ENCODE measurements around the gene MOB4.

MOB4 gene

DNA sequence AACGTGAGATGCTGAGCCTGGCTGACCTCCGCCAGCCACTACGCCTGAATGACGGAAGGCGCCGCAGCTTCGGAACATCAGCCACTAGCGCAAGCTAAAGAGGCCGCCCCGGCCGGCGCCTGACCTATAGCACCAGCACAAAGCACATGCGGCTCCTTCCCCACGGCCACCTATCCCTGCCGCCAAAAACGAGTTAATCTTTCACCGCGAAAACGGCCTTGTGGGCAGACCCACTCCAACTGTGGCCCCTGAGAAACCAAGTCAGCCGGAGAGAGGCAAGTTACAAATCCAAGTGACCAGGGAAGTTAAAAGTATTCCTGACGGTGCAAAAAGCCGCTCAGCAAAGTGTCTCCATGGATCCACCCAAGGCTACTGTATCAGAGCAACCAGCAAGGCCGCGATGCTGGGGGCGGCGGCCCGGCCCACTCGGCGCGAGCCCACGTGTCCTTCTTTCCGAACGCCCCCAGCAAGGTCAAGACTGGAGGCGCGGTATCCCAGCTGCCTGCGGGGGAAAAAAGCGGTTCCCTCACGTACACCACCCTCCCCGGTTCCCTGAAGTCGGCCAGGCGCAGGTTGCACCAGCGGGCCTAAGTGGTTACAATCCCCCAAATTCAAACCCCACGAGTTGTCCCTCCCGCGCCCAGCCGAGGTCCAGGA lies 16.8 kb upstream of the MOB4 start:
- no peak for TF ChIP-seq CTCF (IDR thresholded peaks at IDR 0.05)
- peaks cover 30 to 42% (median 38%) of the 10 kb centered on the region in 3 donors for H3K36me3 ChIP-seq
- H3K4me1 ChIP-seq = peaks cover 0 to 55% (median 36%) of the 10 kb centered on the region in 4 donors
- no peaks in the 10 kb centered on the region for H3K9me3 ChIP-seq
- peak overlapping the region; percentile 81 to 91 for H3K4me3 ChIP-seq
- H3K27ac ChIP-seq = peak overlapping the region; percentile 95 to 97
- intact Hi-C loops (cut with DNase I; ENCODE audit: low total_unique reads) = loop anchor here (2.0 kb wide), 1 partner anchor 46 kb away; the partner anchor contains the start of gene COQ10B
- H3K27me3 ChIP-seq = no peaks in the 10 kb centered on the region
- peak; percentile 58 to 77 for DNase-seq

DNA sequence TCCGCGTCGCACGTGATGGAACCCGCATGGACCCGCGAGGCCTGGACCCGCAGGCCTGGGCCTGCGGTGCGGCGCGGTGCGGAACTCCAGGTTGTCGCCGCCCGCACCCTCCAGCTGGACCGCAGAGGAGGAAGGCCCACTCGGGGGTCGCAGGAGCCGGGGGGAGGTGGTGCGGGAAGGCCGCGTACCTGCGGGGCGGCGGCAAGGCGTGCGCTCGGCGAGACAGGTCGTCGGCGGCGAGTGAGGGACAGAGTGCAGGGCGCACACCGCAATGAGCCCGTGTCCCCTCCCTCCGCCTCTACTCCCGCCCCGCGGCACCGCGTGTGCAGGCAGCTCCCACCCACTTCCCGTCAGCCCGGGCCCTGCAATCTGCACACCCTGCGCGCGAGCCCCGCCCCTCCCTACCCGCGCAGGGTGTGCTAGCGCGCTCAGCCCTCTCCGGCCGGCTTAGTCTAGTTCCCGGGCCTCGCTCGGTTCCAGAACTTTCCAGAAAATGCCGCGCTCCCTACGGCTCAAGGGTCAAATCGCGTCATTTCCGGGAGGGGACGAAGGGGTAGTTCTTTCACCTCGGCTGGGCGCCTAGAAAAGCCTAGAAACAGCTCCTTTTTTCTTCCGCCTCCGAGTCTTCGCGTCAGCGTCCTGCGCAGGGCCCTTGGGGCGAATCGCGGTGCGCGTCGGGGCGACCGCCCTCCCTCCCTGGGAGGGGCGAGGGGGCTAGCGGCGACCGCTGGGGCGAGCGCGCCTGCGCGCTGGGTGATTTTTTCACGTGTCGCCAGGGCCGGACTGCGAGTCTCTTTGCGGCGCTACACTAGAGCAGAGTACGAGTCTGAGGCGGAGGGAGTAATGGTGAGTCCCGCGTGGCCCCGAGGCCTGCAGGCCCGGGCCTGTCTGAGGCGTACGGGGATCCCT lies 16.0 kb upstream of the MOB4 start, which contains the start of the genes HSPD1 and HSPE1:
Gene HSPD1 (minus strand): TSS at position 247 of the 909 bp plus-strand sequence. CDS start 992 bp downstream, outside the sequence.
Gene HSPE1 (plus strand): TSS at position 786 of the 909 bp plus-strand sequence. CDS start 58 bp downstream, at position 844.
- Histone ChIP-seq H3K36me3 (peaks cover 25 to 42% (median 32%) of the 10 kb centered on the region in 3 donors), H3K4me1 (peaks cover 0 to 55% (median 36%) of the 10 kb centered on the region in 4 donors)
- intact Hi-C loops (cut with DNase I; ENCODE audit: low total_unique reads) = loop anchor here (2.0 kb wide), 1 partner anchor 47 kb away; the partner anchor contains the start of gene COQ10B

GRCh38 chr2:197500503-197501131 lies 15.2 kb upstream of the MOB4 start:
- no peak for DNase-seq
- H3K27me3 ChIP-seq = no peaks in the 10 kb centered on the region
- H3K4me3 ChIP-seq = peak overlapping the region; percentile 81 to 91
- intact Hi-C loops (cut with DNase I; ENCODE audit: low total_unique reads) = no loop called here
- no peaks in the 10 kb centered on the region for H3K9me3 ChIP-seq
- H3K27ac ChIP-seq = peak overlapping the region; percentile 95 to 97
- peaks cover 0 to 51% (median 35%) of the 10 kb centered on the region in 4 donors for H3K4me1 ChIP-seq
- TF ChIP-seq CTCF (IDR thresholded peaks at IDR 0.05) = no peak
- peaks cover 21 to 39% (median 25%) of the 10 kb centered on the region in 3 donors for H3K36me3 ChIP-seq

More for the DNA sequence above, 16.0 kb upstream of the MOB4 start, which contains the start of the genes HSPD1 and HSPE1:
- peak in 1 of 2 experiments; percentile 11 for TF ChIP-seq CTCF (IDR thresholded peaks at IDR 0.05)
- DNase-seq = peak; percentile 98 to 99
- H3K27ac ChIP-seq = peak within 1 kb of the TSS; percentile 95 to 97
- no peaks in the 10 kb centered on the region for H3K27me3 ChIP-seq
- H3K4me3 ChIP-seq = peak within 1 kb of the TSS; percentile 81 to 91
- H3K9me3 ChIP-seq = no peaks in the 10 kb centered on the region

GRCh38 chr2:197502201-197502600 lies 13.7 kb upstream of the MOB4 start:
- no peak for TF ChIP-seq CTCF (IDR thresholded peaks at IDR 0.05)
- H3K36me3 ChIP-seq = peaks cover 6 to 23% (median 9%) of the 10 kb centered on the region in 3 donors
- no peaks in the 10 kb centered on the region for H3K9me3 ChIP-seq
- peaks cover 0 to 35% (median 27%) of the 10 kb centered on the region in 4 donors for H3K4me1 ChIP-seq
- no peak overlapping the region for H3K4me3 ChIP-seq
- intact Hi-C loops (cut with DNase I; ENCODE audit: low total_unique reads) = no loop called here
- peak overlapping the region in 1 of 2 donors; percentile 95 for H3K27ac ChIP-seq
- no peaks in the 10 kb centered on the region for H3K27me3 ChIP-seq
- DNase-seq = no peak

DNA sequence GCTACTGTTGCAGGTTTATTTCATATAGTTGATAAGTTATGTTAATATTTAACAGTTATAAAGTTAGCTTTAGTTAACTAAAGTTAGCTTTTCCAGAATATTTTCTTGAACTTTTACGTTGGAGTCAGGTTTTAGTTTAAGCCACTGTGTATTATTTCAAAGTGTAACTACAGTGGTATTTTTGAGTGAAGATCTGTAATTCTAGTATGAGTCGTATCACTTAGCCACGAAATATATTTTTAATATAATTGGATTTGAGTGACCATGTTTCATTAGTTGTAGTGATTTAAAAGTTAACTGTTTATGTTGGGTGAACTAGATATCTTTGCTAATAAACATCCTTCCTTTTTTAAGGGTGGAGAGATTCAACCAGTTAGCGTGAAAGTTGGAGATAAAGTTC lies 13.2 kb upstream of the MOB4 start:
- DNase-seq = no peak
- TF ChIP-seq CTCF (IDR thresholded peaks at IDR 0.05) = no peak
- H3K9me3 ChIP-seq = no peaks in the 10 kb centered on the region
- intact Hi-C loops (cut with DNase I; ENCODE audit: low total_unique reads) = no loop called here
- no peaks in the 10 kb centered on the region for H3K27me3 ChIP-seq
- peaks cover 6 to 23% (median 8%) of the 10 kb centered on the region in 3 donors for H3K36me3 ChIP-seq
- H3K27ac ChIP-seq = peak overlapping the region in 1 of 2 donors; percentile 95
- peaks cover 0 to 30% (median 25%) of the 10 kb centered on the region in 4 donors for H3K4me1 ChIP-seq
- no peak overlapping the region for H3K4me3 ChIP-seq
